Stimulated activated CD8-positive, alpha-beta memory T cell treated with anti-CD3 and anti-CD28 coated beads, Interleukin-4, amount 100 ng/mL, for 1 hour (primary cell): Measurements from ENCODE around the gene MAGED4B.
"Not testable (repeated sequence)": the region's sequence is repeated elsewhere in the genome, so short reads cannot be mapped to it uniquely, and the experiment has no call there.

Experiments used
- DNase-seq, 2 donors: peaks; one replicate each; pipeline ENCODE4 v3.0.0-alpha.2; 2020; ENCODE audit warnings: low read depth in 2 of 2, low spot score in 1 of 2

Gene MAGED4B

DNA sequence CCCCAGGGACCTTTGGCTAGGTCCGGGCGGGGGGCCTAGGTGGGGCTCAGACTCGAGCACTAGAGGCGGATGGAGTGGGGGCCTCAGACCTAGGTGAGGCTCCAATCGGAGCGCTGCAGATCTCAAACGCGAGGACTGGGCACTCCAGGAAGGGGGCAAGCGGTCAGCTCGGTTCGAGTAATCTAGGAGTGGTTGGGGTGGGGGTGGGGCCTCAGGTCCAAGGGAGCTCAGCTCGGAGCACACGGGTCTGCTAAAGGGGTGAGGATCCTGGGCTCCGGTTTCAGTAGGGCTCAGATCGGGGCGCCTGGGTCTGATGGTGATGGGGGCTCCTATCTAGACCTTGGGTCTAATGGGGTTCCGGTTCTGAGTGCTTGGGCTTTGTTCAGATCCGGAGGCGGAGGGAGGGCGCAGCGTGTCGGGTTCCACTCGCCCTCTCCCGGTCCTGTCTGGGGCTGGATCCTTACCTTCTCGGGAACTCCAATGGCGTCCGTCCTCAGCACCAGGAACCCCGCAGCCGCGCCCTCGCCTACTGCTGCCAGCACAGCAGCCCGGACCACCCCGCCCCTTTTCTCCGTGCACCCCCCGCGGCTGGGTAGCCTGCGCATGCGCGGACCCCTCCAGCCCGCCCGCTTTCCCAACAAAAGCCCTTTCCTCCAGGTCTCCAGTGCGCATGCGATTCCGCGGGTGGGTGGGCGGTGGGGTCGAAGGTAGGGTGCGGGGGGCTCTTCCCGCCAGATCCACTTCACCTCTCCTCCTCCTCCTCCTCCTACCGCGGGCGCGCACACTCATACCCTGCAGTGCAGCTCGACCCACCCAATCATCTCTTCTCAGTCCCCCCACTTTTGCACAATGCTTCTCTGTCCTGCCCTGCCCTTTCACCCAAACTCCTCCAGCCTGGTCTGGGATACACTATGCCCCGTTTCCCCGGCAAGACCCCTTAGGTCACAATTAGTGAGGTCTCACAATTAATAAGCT, at the start of gene MAGED4B:
Gene MAGED4B, minus strand, starts transcription at position 518 of the 975 bp plus-strand sequence. CDS start 1,011 bp downstream, outside the sequence.
- not testable (repeated sequence) for DNase-seq

DNA sequence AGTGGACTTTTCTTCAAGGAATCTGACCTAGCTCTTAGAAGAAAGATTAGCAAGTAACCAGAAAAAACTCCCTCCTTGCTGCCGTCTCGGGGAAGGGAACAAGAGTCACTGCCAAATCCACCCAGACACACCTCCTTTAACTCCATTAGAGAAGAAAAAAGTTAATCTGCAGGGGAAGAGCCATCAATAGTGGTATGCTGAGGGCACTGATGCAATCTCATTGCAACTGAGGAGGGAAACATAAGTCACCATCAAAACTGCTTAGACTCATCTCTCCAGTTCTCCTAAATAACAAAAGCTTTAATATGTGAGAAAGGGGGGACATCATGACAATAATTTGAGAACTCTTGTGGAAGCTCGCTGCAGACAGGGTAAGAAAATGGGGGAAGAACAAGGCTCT, 49.3 kb upstream of the MAGED4B start:
- DNase-seq: no peak

GRCh38 chrX:52082578-52082977, 13.6 kb upstream of the MAGED4B start:
- DNase-seq: no peak

DNA sequence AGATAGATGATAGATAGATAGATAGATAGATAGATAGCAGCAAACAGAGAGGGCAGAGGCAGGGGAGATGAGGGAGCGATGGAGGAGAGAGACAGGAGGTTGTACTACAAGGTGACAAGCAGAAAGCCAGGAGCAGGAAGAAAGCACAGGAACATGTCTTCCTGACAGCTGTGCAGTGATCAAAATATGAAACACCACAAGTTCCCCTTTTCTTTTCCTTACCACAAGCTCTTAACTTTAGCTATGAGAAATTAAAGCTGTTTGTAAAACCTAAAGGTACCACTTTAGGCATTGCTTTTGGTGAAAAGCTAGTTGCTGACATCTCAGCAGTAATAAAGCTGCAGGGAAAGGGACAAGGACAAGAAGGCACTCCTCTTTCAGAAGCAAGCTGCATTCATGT, 9.1 kb upstream of the MAGED4B start:
- no peak for DNase-seq

DNA sequence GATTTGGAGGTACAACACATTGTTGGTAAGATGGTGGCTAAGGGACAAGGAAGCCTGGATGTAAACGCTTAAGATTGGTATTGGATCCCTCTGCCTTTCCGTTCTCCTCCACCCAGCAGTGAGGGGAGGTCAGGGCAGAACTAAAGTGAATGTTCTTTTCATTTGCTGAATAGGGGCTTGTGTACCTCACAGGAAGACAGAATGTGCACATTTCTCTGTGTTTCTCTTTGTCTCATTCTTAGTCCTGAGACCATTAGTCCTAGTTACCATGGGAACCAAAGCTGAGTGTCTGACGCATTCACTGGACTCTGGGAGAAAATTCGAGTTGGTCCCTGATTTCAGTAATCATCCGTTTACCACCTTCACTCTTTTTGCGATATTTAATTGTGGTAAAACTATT, 26.7 kb downstream of the MAGED4B start:
- not testable (repeated sequence) for DNase-seq

GRCh38 chrX:52034211-52034610, 34.8 kb downstream of the MAGED4B start:
- no peak for DNase-seq

DNA sequence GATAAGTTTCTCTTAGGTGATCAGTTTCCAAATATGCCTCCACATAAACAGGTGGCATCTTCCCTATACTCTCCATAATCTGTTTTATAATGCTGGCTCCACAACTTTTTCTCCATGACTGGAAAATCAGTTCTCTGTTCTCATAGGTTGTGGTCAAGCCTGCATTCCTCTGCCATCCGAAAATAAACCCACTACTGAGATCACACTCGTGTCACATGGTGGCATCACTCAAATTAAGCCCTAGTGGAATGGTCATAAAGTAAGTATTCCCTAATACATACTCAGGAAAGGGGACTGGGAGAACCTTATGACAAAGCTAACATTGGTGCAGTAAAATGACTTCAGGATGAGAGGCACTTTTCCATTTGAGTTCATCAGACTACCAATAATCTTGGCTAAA, 37.6 kb downstream of the MAGED4B start:
- no peak for DNase-seq

GRCh38 chrX:52015794-52016193, 53.2 kb downstream of the MAGED4B start:
- no peak for DNase-seq
